ENCODE results near the gene FOXI3.

Gene FOXI3

GRCh38 chr2:88452565-88452905, at the start of gene FOXI3:
TSS of gene FOXI3 (minus strand) at chr2:88452693. CDS start at chr2:88452535, 158 bp downstream.
- Histone ChIP-seq H3K9ac (ENCODE audit: low read length) (peak within 1 kb of the TSS; percentile 41), H3K27ac (ENCODE audit: low read length) (no peak within 1 kb of the TSS), H3K27me3 (ENCODE audit: control insufficient read depth, insufficient read depth, low read length) (peaks cover 39% of the 10 kb centered on the region), H3K36me3 (ENCODE audit: control insufficient read depth, low read depth, low read length) (peaks cover 7% of the 10 kb centered on the region), H3K4me1 (ENCODE audit: control insufficient read depth, low read depth, low read length) (peaks cover 9% of the 10 kb centered on the region), H3K4me3 (ENCODE audit: low read length) (peak within 1 kb of the TSS; percentile 88), H3K9me3 (ENCODE audit: control insufficient read depth, low read depth, low read length) (no peaks in the 10 kb centered on the region)

DNA sequence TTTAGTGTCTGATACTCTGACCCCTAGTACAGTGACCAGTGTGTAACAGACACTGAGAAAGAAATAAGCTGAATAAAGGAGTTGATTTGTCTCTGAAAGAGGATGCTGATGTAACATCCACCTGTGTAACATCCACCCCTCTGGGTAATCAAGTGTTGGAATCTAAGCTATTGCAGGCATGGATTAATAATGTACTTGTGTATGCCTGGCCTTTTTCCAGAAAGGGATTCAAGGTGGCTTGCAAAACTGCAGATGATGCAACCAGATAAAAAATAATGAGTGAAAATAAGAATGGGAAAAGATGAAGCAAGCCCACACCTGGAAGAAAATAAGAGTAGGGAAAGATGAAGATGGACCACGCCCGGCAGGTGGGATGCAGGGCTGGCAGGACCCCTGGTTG, 48.2 kb upstream of the FOXI3 start:
- Histone ChIP-seq H3K9me3 (ENCODE audit: control insufficient read depth, low read depth, low read length) (no peaks in the 10 kb centered on the region), H3K27me3 (ENCODE audit: control insufficient read depth, insufficient read depth, low read length) (no peaks in the 10 kb centered on the region), H3K36me3 (ENCODE audit: control insufficient read depth, low read depth, low read length) (no peaks in the 10 kb centered on the region), H3K4me1 (ENCODE audit: control insufficient read depth, low read depth, low read length) (no peaks in the 10 kb centered on the region), H3K27ac (ENCODE audit: low read length) (no peak overlapping the region), H3K9ac (ENCODE audit: low read length) (no peak overlapping the region), H3K4me3 (ENCODE audit: low read length) (no peak overlapping the region)

DNA sequence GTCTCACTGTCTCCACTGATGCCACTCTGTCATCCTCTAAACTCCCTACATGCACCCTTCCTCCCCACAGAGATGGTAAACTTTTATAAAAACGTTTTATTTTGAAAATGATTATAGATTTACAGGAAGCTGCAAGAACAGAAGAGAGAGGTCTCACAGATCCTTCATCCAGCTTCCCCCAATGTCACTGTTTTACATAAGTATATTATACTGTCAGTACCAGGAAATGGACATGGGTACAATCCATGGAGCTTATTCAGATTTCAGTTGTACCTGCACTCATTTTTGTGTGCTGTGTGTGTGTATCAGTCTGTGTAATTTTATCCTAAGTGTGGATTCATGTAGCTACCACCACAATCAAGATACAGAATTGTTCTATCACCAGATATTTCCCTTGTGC, 46.7 kb upstream of the FOXI3 start:
- H3K27ac ChIP-seq (ENCODE audit: low read length): no peak overlapping the region
- no peak overlapping the region for H3K4me3 ChIP-seq (ENCODE audit: low read length)
- H3K27me3 ChIP-seq (ENCODE audit: control insufficient read depth, insufficient read depth, low read length): no peaks in the 10 kb centered on the region
- H3K9ac ChIP-seq (ENCODE audit: low read length): no peak overlapping the region
- H3K4me1 ChIP-seq (ENCODE audit: control insufficient read depth, low read depth, low read length): no peaks in the 10 kb centered on the region
- H3K36me3 ChIP-seq (ENCODE audit: control insufficient read depth, low read depth, low read length): no peaks in the 10 kb centered on the region
- no peaks in the 10 kb centered on the region for H3K9me3 ChIP-seq (ENCODE audit: control insufficient read depth, low read depth, low read length)

DNA sequence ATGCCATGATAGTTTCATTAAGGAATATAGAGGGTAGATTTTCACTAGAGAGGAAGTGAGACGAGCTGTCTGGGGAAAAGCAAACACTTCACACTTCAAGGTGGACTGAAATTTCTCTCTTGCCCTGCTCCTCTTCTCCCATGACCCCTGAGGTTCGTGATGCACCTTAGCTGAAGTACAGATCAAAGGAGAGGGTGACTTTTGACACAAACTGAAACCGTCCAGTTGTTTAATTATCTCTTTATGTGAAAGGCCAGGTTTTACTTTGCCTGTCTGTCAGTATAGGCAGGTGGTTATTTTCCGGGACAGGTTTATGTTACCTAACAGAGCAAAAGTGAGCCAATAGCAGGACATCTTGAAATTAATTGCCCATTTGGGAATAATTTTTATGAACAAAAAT, 41.0 kb upstream of the FOXI3 start:
- no peaks in the 10 kb centered on the region for H3K4me1 ChIP-seq (ENCODE audit: control insufficient read depth, low read depth, low read length)
- H3K4me3 ChIP-seq (ENCODE audit: low read length): no peak overlapping the region
- no peak overlapping the region for H3K9ac ChIP-seq (ENCODE audit: low read length)
- H3K27ac ChIP-seq (ENCODE audit: low read length): no peak overlapping the region
- no peaks in the 10 kb centered on the region for H3K27me3 ChIP-seq (ENCODE audit: control insufficient read depth, insufficient read depth, low read length)
- H3K36me3 ChIP-seq (ENCODE audit: control insufficient read depth, low read depth, low read length): no peaks in the 10 kb centered on the region
- no peaks in the 10 kb centered on the region for H3K9me3 ChIP-seq (ENCODE audit: control insufficient read depth, low read depth, low read length)

DNA sequence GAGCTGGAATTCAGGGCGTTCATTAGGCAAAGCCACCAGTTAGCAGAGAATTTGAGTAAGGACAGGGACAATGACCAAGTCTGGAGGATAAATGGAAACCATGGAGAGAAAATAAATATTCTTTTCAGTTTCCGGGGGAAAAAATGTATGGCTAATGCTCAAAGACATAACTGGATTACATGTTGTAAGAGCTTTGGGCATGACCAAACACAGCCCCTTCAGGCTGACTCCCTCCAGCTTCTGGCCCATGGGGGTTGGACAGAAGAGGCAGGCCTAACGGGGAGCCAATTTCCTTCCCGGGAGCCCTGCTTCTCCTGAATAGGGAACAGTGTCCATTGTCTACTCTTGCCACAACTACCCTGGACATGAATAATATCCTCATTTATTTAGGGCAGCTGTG, 39.5 kb upstream of the FOXI3 start:
- H3K27me3 ChIP-seq (ENCODE audit: control insufficient read depth, insufficient read depth, low read length): no peaks in the 10 kb centered on the region
- H3K9ac ChIP-seq (ENCODE audit: low read length): no peak overlapping the region
- H3K9me3 ChIP-seq (ENCODE audit: control insufficient read depth, low read depth, low read length): no peaks in the 10 kb centered on the region
- H3K36me3 ChIP-seq (ENCODE audit: control insufficient read depth, low read depth, low read length): no peaks in the 10 kb centered on the region
- no peaks in the 10 kb centered on the region for H3K4me1 ChIP-seq (ENCODE audit: control insufficient read depth, low read depth, low read length)
- no peak overlapping the region for H3K4me3 ChIP-seq (ENCODE audit: low read length)
- no peak overlapping the region for H3K27ac ChIP-seq (ENCODE audit: low read length)

DNA sequence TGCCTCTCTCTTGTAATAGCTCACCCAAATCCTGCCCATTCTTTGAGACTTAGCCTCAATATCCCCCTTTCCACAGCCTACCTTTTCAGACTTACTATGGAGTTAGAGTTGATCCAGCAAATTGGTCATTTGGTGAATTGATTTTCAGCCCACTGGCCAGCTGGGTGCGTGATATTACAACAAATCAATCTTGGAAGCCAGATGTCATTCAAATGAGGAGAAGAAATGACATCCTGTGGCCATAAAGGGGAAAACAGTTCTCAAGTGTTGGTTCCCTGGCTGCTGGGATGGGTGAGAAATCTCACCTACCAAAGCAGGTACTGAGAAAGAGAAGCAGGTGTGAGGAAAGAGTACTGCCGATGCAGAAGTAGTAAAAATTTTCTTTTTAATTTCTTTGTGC, 36.7 kb upstream of the FOXI3 start:
- Histone ChIP-seq H3K4me3 (ENCODE audit: low read length) (no peak overlapping the region), H3K9me3 (ENCODE audit: control insufficient read depth, low read depth, low read length) (no peaks in the 10 kb centered on the region), H3K27ac (ENCODE audit: low read length) (no peak overlapping the region), H3K4me1 (ENCODE audit: control insufficient read depth, low read depth, low read length) (no peaks in the 10 kb centered on the region), H3K27me3 (ENCODE audit: control insufficient read depth, insufficient read depth, low read length) (no peaks in the 10 kb centered on the region), H3K9ac (ENCODE audit: low read length) (no peak overlapping the region), H3K36me3 (ENCODE audit: control insufficient read depth, low read depth, low read length) (no peaks in the 10 kb centered on the region)

DNA sequence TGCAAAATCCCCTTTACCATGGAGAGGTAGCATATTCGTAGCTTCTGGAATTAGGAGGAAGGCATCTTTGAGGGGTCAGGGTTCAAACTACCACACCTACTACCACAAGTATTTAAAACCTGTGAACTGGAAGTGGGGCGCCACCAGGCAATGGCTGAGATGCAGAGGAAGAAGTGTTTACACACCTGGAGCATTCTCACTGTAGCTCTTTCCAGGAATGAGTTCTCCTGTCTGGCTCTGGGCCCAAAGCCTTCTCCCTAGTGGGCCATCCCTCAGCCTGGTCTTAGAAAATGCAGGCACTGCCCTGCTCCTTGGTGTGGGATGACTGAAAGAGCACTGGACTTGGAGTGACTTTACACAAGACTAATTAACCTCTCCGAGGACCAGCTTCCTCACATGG, 30.7 kb upstream of the FOXI3 start:
- H3K27me3 ChIP-seq (ENCODE audit: control insufficient read depth, insufficient read depth, low read length): no peaks in the 10 kb centered on the region
- H3K4me1 ChIP-seq (ENCODE audit: control insufficient read depth, low read depth, low read length): peaks cover 6% of the 10 kb centered on the region
- no peak overlapping the region for H3K27ac ChIP-seq (ENCODE audit: low read length)
- no peaks in the 10 kb centered on the region for H3K9me3 ChIP-seq (ENCODE audit: control insufficient read depth, low read depth, low read length)
- no peak overlapping the region for H3K9ac ChIP-seq (ENCODE audit: low read length)
- H3K36me3 ChIP-seq (ENCODE audit: control insufficient read depth, low read depth, low read length): no peaks in the 10 kb centered on the region
- no peak overlapping the region for H3K4me3 ChIP-seq (ENCODE audit: low read length)

GRCh38 chr2:88481691-88482336, 29.3 kb upstream of the FOXI3 start:
- Histone ChIP-seq H3K9me3 (ENCODE audit: control insufficient read depth, low read depth, low read length) (no peaks in the 10 kb centered on the region), H3K27me3 (ENCODE audit: control insufficient read depth, insufficient read depth, low read length) (no peaks in the 10 kb centered on the region), H3K4me3 (ENCODE audit: low read length) (no peak overlapping the region), H3K9ac (ENCODE audit: low read length) (no peak overlapping the region), H3K27ac (ENCODE audit: low read length) (no peak overlapping the region), H3K4me1 (ENCODE audit: control insufficient read depth, low read depth, low read length) (peaks cover 6% of the 10 kb centered on the region), H3K36me3 (ENCODE audit: control insufficient read depth, low read depth, low read length) (no peaks in the 10 kb centered on the region)

- Histone ChIP-seq H3K4me1 (ENCODE audit: control insufficient read depth, low read depth, low read length) (peaks cover 17% of the 10 kb centered on the region), H3K4me3 (ENCODE audit: low read length) (no peak overlapping the region), H3K9me3 (ENCODE audit: control insufficient read depth, low read depth, low read length) (no peaks in the 10 kb centered on the region), H3K27ac (ENCODE audit: low read length) (no peak overlapping the region), H3K27me3 (ENCODE audit: control insufficient read depth, insufficient read depth, low read length) (no peaks in the 10 kb centered on the region), H3K9ac (ENCODE audit: low read length) (no peak overlapping the region), H3K36me3 (ENCODE audit: control insufficient read depth, low read depth, low read length) (no peaks in the 10 kb centered on the region)
Measured at GRCh38 chr2:88472811-88473210, 20.3 kb upstream of the FOXI3 start.

- Histone ChIP-seq H3K4me1 (ENCODE audit: control insufficient read depth, low read depth, low read length) (peaks cover 17% of the 10 kb centered on the region), H3K9ac (ENCODE audit: low read length) (no peak overlapping the region), H3K27ac (ENCODE audit: low read length) (peak overlapping the region; percentile 17), H3K9me3 (ENCODE audit: control insufficient read depth, low read depth, low read length) (no peaks in the 10 kb centered on the region), H3K36me3 (ENCODE audit: control insufficient read depth, low read depth, low read length) (no peaks in the 10 kb centered on the region), H3K4me3 (ENCODE audit: low read length) (peak overlapping the region; percentile 18), H3K27me3 (ENCODE audit: control insufficient read depth, insufficient read depth, low read length) (no peaks in the 10 kb centered on the region)
Measured at GRCh38 chr2:88471083-88471942, 18.8 kb upstream of the FOXI3 start.

GRCh38 chr2:88469202-88470114, 17.0 kb upstream of the FOXI3 start:
- Histone ChIP-seq H3K27ac (ENCODE audit: low read length) (no peak overlapping the region), H3K4me1 (ENCODE audit: control insufficient read depth, low read depth, low read length) (peaks cover 17% of the 10 kb centered on the region), H3K9me3 (ENCODE audit: control insufficient read depth, low read depth, low read length) (no peaks in the 10 kb centered on the region), H3K36me3 (ENCODE audit: control insufficient read depth, low read depth, low read length) (no peaks in the 10 kb centered on the region), H3K9ac (ENCODE audit: low read length) (no peak overlapping the region), H3K4me3 (ENCODE audit: low read length) (no peak overlapping the region), H3K27me3 (ENCODE audit: control insufficient read depth, insufficient read depth, low read length) (no peaks in the 10 kb centered on the region)
